ENCODE measurements around the gene WDR76.

Gene WDR76

GRCh38 chr15:43912208-43912607 is 85.4 kb downstream of the WDR76 start:
- DNase-seq: peak in 6 of 58 donors; percentile 6 to 22 (median 15)

GRCh38 chr15:43913026-43913780 is 86.4 kb downstream of the WDR76 start:
- DNase-seq: peak in 18 of 58 donors; percentile 8 to 58 (median 18)

- DNase-seq: no peak
These were observed 87.1 kb downstream of the WDR76 start for GRCh38 chr15:43913941-43914340.

DNA sequence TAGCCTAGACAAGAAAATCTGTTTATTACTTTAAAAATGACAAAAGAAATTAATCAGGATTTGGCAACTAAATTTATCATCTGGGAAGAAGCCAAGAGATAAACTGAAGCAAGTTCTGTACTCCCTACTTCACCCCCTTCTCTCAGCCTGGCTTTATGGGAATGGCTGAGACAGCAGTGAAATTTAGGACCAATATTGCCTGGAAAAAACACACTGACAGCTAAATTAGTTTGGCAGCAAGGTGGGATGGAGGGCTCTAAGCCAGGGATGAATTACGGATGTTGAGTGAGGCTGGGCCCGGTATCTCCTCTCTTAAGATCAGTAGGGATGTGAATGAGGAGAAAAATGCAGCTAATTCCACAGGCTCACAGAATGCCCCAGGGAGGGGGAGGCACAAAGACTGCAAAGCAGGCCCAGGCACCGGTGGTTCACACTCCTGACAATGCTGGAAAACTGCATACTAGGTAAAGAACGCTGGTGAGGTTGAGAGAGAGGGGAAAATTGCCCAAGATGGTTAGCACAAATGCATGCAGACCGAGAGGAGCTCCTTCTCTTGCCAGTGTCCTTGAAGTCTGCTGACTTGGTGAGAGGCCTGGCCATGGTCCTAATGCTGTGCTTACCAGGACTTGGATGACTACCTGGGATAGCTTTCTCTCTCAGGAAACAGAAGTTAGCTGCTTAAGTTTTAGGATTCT is 89.0 kb downstream of the WDR76 start:
- DNase-seq: peak in 1 of 58 donors; percentile 8

- DNase-seq: no peak
These were observed 89.5 kb downstream of the WDR76 start for GRCh38 chr15:43916326-43916660.
